Measurements from ENCODE around the gene FHOD3.

The FHOD3 gene

DNA sequence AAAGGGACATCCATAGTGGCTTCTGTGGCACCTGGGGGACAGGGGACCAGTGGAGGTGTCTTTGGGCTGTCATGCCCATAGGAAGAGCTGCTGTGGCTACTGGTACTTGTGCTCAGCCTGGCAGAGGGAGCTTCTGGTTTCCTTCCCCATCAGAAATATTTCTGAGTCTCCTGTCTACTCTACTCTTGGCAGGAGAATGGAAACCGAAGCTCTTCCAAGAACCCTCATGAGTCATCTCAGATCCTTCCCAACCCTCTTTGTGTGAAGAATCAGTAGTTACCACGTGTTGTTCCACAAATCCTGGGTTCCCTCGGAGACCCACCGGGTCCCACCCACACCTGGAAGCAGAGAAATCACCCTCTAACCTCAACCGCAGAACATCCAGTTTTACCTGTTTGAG is 234.9 kb downstream of the FHOD3 start:
- Histone ChIP-seq H3K4me1 (ENCODE audit: insufficient read depth, low read length) (no peaks in the 10 kb centered on the region), H3K27me3 (ENCODE audit: control insufficient read depth in 1 of 2, insufficient read depth in 2 of 2, low read length in 2 of 2) (no peaks in the 10 kb centered on the region), H3K9me3 (ENCODE audit: low read length) (no peaks in the 10 kb centered on the region), H3K27ac (ENCODE audit: low read depth, low read length) (no peak overlapping the region), H3K36me3 (ENCODE audit: insufficient read depth, low read length) (no peaks in the 10 kb centered on the region), H3K4me3 (ENCODE audit: low read depth in 1 of 2, low read length in 2 of 2) (no peak overlapping the region), H3K9ac (ENCODE audit: low read length) (no peak overlapping the region)

DNA sequence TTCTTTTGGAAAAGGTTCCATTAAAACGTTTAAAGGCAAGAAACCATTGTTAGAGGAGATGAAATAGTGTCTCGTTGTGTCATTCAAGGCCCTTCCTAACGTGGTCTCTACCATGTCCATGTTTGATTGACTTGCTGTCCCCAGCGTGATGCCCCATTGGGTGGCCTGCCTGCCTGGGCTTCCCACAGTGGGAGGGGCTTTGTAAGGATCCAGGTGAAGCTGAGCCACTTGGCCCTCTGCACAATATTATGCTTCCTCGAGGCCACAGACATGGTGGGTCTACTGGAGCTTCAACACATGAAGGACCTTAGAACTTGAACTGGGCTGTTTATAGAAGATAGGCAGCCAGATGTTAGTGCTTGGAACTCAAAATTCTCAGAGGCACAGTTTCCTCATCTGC is 235.3 kb downstream of the FHOD3 start:
- H3K9ac ChIP-seq (ENCODE audit: low read length) = no peak overlapping the region
- no peaks in the 10 kb centered on the region for H3K36me3 ChIP-seq (ENCODE audit: insufficient read depth, low read length)
- no peaks in the 10 kb centered on the region for H3K27me3 ChIP-seq (ENCODE audit: control insufficient read depth in 1 of 2, insufficient read depth in 2 of 2, low read length in 2 of 2)
- H3K4me1 ChIP-seq (ENCODE audit: insufficient read depth, low read length) = no peaks in the 10 kb centered on the region
- no peaks in the 10 kb centered on the region for H3K9me3 ChIP-seq (ENCODE audit: low read length)
- H3K27ac ChIP-seq (ENCODE audit: low read depth, low read length) = no peak overlapping the region
- H3K4me3 ChIP-seq (ENCODE audit: low read depth in 1 of 2, low read length in 2 of 2) = no peak overlapping the region

DNA sequence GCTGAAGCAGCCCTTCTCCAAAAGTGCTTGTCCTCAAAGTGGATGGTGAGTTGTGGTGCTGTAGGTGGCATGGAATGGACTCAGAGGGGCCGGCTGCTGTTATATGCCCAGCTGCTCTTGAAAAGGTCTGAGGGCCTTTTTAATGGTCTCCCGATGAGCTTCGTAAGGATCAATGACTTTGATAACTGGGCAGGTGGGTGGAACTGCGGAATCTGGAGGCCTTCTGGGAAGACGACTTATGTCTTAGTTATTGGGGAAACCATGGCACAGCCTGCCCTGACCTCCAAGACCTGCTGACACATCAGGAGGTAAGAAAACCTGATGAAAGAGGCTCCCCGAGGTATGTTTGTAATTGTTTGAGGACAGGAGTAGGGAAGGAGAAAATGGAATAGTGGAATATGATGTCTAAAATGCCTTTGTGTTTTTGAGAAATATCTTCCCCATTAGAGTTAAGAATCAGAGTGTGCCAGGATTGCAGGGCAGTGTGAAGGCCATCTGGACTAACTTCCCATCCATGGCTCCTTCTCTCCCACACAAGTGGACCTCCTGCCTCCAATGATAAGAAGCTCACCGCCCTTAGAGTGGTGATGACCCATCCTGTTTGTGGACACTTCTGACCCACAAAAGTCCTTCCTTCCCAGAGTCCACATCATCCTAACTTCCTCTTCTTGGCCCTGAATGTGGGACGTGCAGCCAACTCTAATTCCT is 236.1 kb downstream of the FHOD3 start:
- no peaks in the 10 kb centered on the region for H3K9me3 ChIP-seq (ENCODE audit: low read length)
- no peak overlapping the region for H3K27ac ChIP-seq (ENCODE audit: low read depth, low read length)
- H3K36me3 ChIP-seq (ENCODE audit: insufficient read depth, low read length) = no peaks in the 10 kb centered on the region
- H3K4me1 ChIP-seq (ENCODE audit: insufficient read depth, low read length) = no peaks in the 10 kb centered on the region
- H3K9ac ChIP-seq (ENCODE audit: low read length) = no peak overlapping the region
- no peaks in the 10 kb centered on the region for H3K27me3 ChIP-seq (ENCODE audit: control insufficient read depth in 1 of 2, insufficient read depth in 2 of 2, low read length in 2 of 2)
- H3K4me3 ChIP-seq (ENCODE audit: low read depth in 1 of 2, low read length in 2 of 2) = no peak overlapping the region

DNA sequence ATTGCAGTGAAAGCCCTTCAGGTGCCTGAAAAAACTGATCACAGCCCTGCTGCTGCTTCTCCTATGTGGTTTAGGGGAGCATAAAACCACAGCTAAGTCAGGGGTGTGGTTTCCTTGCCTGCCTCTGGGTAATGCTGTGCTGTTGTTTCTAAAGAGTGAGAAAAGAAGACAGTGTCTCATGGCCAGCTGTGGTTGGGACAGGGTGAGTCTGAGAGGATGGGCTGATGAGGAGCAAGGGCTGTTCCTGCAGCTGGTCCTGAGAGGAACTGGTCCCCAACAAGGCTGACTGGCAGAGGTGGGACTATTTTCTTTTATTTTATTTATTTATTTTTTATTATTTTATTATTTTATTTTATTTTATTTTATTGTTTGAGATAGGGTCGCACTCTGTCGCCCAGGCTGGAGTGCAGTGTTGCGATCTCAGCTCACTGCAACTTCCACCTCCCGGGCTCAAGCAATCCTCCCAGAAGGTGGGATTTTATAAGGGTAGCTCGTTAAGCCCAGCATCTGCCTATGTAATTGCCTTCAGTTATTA is 236.7 kb downstream of the FHOD3 start:
- Histone ChIP-seq H3K9me3 (ENCODE audit: low read length) (no peaks in the 10 kb centered on the region), H3K4me1 (ENCODE audit: insufficient read depth, low read length) (no peaks in the 10 kb centered on the region), H3K4me3 (ENCODE audit: low read depth in 1 of 2, low read length in 2 of 2) (no peak overlapping the region), H3K9ac (ENCODE audit: low read length) (no peak overlapping the region), H3K36me3 (ENCODE audit: insufficient read depth, low read length) (no peaks in the 10 kb centered on the region), H3K27me3 (ENCODE audit: control insufficient read depth in 1 of 2, insufficient read depth in 2 of 2, low read length in 2 of 2) (no peaks in the 10 kb centered on the region), H3K27ac (ENCODE audit: low read depth, low read length) (no peak overlapping the region)

GRCh38 chr18:36535202-36535935 is 237.9 kb downstream of the FHOD3 start:
- Histone ChIP-seq H3K4me3 (ENCODE audit: low read depth in 1 of 2, low read length in 2 of 2) (no peak overlapping the region), H3K27ac (ENCODE audit: low read depth, low read length) (no peak overlapping the region), H3K9ac (ENCODE audit: low read length) (no peak overlapping the region), H3K9me3 (ENCODE audit: low read length) (no peaks in the 10 kb centered on the region), H3K4me1 (ENCODE audit: insufficient read depth, low read length) (no peaks in the 10 kb centered on the region), H3K36me3 (ENCODE audit: insufficient read depth, low read length) (no peaks in the 10 kb centered on the region), H3K27me3 (ENCODE audit: control insufficient read depth in 1 of 2, insufficient read depth in 2 of 2, low read length in 2 of 2) (no peaks in the 10 kb centered on the region)

GRCh38 chr18:36536426-36536825 is 238.9 kb downstream of the FHOD3 start:
- H3K27me3 ChIP-seq (ENCODE audit: control insufficient read depth in 1 of 2, insufficient read depth in 2 of 2, low read length in 2 of 2) = no peaks in the 10 kb centered on the region

GRCh38 chr18:36537289-36537688 is 239.8 kb downstream of the FHOD3 start:
- Histone ChIP-seq H3K9ac (ENCODE audit: low read length) (no peak overlapping the region), H3K27me3 (ENCODE audit: control insufficient read depth in 1 of 2, insufficient read depth in 2 of 2, low read length in 2 of 2) (no peaks in the 10 kb centered on the region), H3K4me3 (ENCODE audit: low read depth in 1 of 2, low read length in 2 of 2) (no peak overlapping the region), H3K4me1 (ENCODE audit: insufficient read depth, low read length) (no peaks in the 10 kb centered on the region), H3K9me3 (ENCODE audit: low read length) (no peaks in the 10 kb centered on the region), H3K27ac (ENCODE audit: low read depth, low read length) (no peak overlapping the region), H3K36me3 (ENCODE audit: insufficient read depth, low read length) (no peaks in the 10 kb centered on the region)

More at GRCh38 chr18:36536426-36536825, 238.9 kb downstream of the FHOD3 start:
- Histone ChIP-seq H3K9ac (ENCODE audit: low read length) (no peak overlapping the region), H3K27ac (ENCODE audit: low read depth, low read length) (no peak overlapping the region), H3K36me3 (ENCODE audit: insufficient read depth, low read length) (no peaks in the 10 kb centered on the region), H3K4me3 (ENCODE audit: low read depth in 1 of 2, low read length in 2 of 2) (no peak overlapping the region), H3K9me3 (ENCODE audit: low read length) (no peaks in the 10 kb centered on the region), H3K4me1 (ENCODE audit: insufficient read depth, low read length) (no peaks in the 10 kb centered on the region)

DNA sequence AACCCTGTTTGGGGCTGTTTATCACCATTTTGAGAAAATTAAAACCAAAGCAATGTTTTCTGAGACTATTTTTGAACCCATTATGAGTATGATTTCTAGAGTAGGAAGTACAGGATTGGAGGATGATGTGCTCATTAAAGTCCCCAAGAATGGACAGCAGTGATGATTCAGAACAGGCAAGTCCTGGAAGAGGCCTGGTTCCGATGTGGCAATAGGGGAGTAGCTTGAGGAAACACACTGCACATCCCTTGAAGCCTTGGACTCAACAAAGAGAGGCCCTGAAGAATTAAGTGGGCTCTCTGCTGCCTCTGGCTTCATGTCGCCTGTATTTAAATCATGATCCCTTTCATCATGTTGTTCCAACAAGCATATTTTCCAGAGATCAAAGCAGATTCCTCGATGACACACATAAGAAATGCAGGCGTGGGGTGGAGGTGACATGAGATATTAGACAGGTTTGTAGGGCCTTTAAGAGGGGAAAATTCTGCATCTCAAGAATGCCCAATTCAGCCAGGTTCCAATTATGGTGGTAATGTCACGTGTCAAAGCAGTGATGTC is 242.2 kb downstream of the FHOD3 start:
- H3K4me3 ChIP-seq (ENCODE audit: low read depth in 1 of 2, low read length in 2 of 2) = no peak overlapping the region
- no peaks in the 10 kb centered on the region for H3K27me3 ChIP-seq (ENCODE audit: control insufficient read depth in 1 of 2, insufficient read depth in 2 of 2, low read length in 2 of 2)
- no peak overlapping the region for H3K27ac ChIP-seq (ENCODE audit: low read depth, low read length)
- no peaks in the 10 kb centered on the region for H3K4me1 ChIP-seq (ENCODE audit: insufficient read depth, low read length)
- H3K9ac ChIP-seq (ENCODE audit: low read length) = no peak overlapping the region
- no peaks in the 10 kb centered on the region for H3K9me3 ChIP-seq (ENCODE audit: low read length)
- H3K36me3 ChIP-seq (ENCODE audit: insufficient read depth, low read length) = no peaks in the 10 kb centered on the region

DNA sequence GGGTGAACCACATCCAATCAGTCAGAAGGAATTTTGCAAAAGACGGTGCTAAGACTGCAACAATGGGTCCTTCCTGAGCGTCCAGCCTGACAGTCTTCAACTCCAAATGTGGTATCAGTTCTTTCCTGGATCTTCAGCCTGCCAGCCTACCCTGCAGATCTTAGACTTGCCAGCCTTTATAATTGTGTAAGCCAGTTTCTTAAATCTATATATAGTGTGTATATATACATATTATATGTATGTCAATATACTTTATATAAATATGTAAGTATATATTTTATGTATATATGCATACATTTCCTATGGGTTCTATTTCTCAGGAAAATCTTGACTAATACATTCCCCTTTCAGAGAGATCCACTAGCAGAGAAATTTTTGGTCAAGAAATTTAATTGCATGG is 245.5 kb downstream of the FHOD3 start:
- Histone ChIP-seq H3K27me3 (ENCODE audit: control insufficient read depth in 1 of 2, insufficient read depth in 2 of 2, low read length in 2 of 2) (no peaks in the 10 kb centered on the region), H3K4me3 (ENCODE audit: low read depth in 1 of 2, low read length in 2 of 2) (no peak overlapping the region), H3K36me3 (ENCODE audit: insufficient read depth, low read length) (no peaks in the 10 kb centered on the region), H3K27ac (ENCODE audit: low read depth, low read length) (no peak overlapping the region), H3K9me3 (ENCODE audit: low read length) (no peaks in the 10 kb centered on the region), H3K9ac (ENCODE audit: low read length) (no peak overlapping the region), H3K4me1 (ENCODE audit: insufficient read depth, low read length) (no peaks in the 10 kb centered on the region)

DNA sequence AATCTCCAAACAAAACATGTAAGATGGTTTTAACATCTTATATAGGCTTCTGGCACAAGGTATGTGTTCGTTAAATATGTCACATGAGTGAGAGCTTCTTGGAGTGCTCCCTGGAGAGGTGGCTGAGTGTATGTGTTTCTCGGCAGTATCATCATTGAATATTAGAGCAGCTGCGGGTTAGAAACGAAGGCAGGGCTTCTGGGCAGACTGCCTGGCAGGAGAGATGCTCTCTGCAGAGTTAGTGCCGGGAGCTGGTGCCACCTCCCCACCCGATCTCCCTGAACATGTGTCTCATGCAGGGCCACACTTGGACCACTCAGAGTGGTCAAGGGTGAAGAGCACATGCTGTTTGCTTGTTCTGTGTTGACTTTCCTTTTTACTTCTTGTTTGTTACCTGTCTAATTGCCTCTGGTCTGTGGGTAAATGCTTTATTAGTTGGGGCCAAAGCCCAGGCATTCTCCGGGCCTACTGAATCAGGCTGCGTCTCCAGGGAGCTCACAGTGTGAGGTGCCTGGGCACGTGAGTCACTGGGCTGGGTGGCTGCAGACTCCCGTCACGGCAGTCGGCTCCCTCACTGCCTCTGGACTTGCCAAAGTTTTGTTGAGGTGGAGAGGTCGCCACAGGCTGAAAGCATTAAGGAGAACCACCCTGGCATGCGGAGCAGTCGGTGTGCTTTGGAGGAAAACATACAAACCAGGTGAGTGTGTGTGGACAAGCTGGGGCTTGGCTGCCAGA is 246.6 kb downstream of the FHOD3 start:
- Histone ChIP-seq H3K4me3 (ENCODE audit: low read depth in 1 of 2, low read length in 2 of 2) (no peak overlapping the region), H3K4me1 (ENCODE audit: insufficient read depth, low read length) (no peaks in the 10 kb centered on the region), H3K27me3 (ENCODE audit: control insufficient read depth in 1 of 2, insufficient read depth in 2 of 2, low read length in 2 of 2) (no peaks in the 10 kb centered on the region), H3K9me3 (ENCODE audit: low read length) (no peaks in the 10 kb centered on the region), H3K27ac (ENCODE audit: low read depth, low read length) (no peak overlapping the region), H3K9ac (ENCODE audit: low read length) (no peak overlapping the region), H3K36me3 (ENCODE audit: insufficient read depth, low read length) (no peaks in the 10 kb centered on the region)

DNA sequence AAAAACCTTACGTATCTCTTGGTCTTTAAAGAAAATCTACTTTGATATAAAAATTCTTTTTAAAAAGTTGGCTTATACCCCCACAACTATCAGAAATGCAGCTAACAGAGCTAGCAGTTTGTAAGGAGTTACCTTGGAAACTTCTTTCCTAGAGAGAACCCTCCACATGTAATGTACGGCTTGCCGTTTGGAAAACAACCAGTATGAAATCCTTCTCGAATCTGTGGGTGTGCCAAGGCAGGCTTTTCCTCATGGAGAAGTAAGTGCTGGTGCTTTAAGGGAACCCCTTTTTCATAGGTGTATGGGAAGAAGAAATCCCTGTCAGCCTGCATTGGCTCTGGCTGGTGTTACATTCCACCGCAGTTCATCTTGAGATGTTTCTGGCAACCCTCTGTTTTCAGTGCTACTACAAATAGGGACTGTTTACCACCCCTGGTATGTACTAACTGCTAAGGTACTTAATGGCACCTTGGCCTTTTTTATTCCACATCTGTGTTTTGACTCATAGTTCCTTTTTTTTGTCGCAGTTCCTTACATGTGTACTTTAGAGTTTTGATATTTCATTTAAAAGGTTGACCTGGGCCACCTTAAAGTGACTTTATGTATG is 248.4 kb downstream of the FHOD3 start:
- Histone ChIP-seq H3K4me1 (ENCODE audit: insufficient read depth, low read length) (no peaks in the 10 kb centered on the region), H3K27ac (ENCODE audit: low read depth, low read length) (no peak overlapping the region), H3K4me3 (ENCODE audit: low read depth in 1 of 2, low read length in 2 of 2) (no peak overlapping the region), H3K9ac (ENCODE audit: low read length) (no peak overlapping the region), H3K36me3 (ENCODE audit: insufficient read depth, low read length) (no peaks in the 10 kb centered on the region), H3K9me3 (ENCODE audit: low read length) (no peaks in the 10 kb centered on the region), H3K27me3 (ENCODE audit: control insufficient read depth in 1 of 2, insufficient read depth in 2 of 2, low read length in 2 of 2) (no peaks in the 10 kb centered on the region)

Measured in muscle layer of colon (tissue), 2 donors.